Glomerular endothelial cell (primary cell): ENCODE measurements around the gene MLST8. TPM values are rescaled to one million over a fixed set of nuclear protein-coding genes. Genes with fewer than 3 reads are reported as not detected.

ENCODE experiments used
- DNase-seq: peaks from one replicate; pipeline ENCODE4 v3.0.0-alpha.2; 2011; ENCODE audit warnings: low read depth, low spot score; ENCODE audit errors: extremely low read depth
- total RNA-seq: library from RNA; depleted of rRNA; stranded (reverse); fragments of >200 nt; gene quantifications from 2 replicates; pipeline ENCODE4 v1.2.3, GENCODE V29; 2015

Gene MLST8
- total RNA-seq, 1 donor from 2014 or later: 63.9 TPM

GRCh38 chr16:2208308-2208707 lies 3.1 kb downstream of the MLST8 start:
- DNase-seq: no peak

- no peak for DNase-seq
Measured at GRCh38 chr16:2208772-2209171, 3.5 kb downstream of the MLST8 start.

- no peak for DNase-seq
Measured at GRCh38 chr16:2209258-2210008, 4.2 kb downstream of the MLST8 start.

- no peak for DNase-seq
Measured at GRCh38 chr16:2210009-2210332, 4.7 kb downstream of the MLST8 start.

- DNase-seq: no peak
Measured at GRCh38 chr16:2210386-2211365, 5.4 kb downstream of the MLST8 start, which contains the start of gene BRICD5. BRICD5 (minus strand) TSS chr16:2210863; CDS start chr16:2210833, 30 bp downstream.

GRCh38 chr16:2211923-2212347 lies 6.7 kb downstream of the MLST8 start:
- DNase-seq: no peak

GRCh38 chr16:2212362-2213324 lies 7.4 kb downstream of the MLST8 start:
- no peak for DNase-seq

GRCh38 chr16:2213817-2214718 lies 8.8 kb downstream of the MLST8 start:
- no peak for DNase-seq

- DNase-seq: no peak
Measured at GRCh38 chr16:2214719-2214968, 9.4 kb downstream of the MLST8 start, which contains the start of gene PGP. PGP (minus strand) TSS chr16:2214840; CDS start chr16:2214777, 63 bp downstream.

- no peak for DNase-seq
Measured at GRCh38 chr16:2216330-2216729, 11.1 kb downstream of the MLST8 start.

- peak; percentile 84 for DNase-seq
Measured at GRCh38 chr16:2223221-2223941, 18.1 kb downstream of the MLST8 start, which contains the start of gene E4F1. E4F1 (plus strand) TSS chr16:2223591; CDS start chr16:2223614, 23 bp downstream.

GRCh38 chr16:2223942-2224486 lies 18.8 kb downstream of the MLST8 start:
- no peak for DNase-seq

GRCh38 chr16:2226245-2226793 lies 21.1 kb downstream of the MLST8 start:
- DNase-seq: no peak

GRCh38 chr16:2226918-2227317 lies 21.7 kb downstream of the MLST8 start:
- no peak for DNase-seq

- DNase-seq: no peak
Measured at GRCh38 chr16:2228161-2228824, 23.0 kb downstream of the MLST8 start.

GRCh38 chr16:2229091-2229490 lies 23.8 kb downstream of the MLST8 start:
- DNase-seq: no peak

GRCh38 chr16:2229632-2230250 lies 24.5 kb downstream of the MLST8 start:
- no peak for DNase-seq
